NCI-H1417 treated with DMSO at 0.1 percent for 48 hours (cell line): Measurements from ENCODE around the gene MAL.

Experiments
- DNase-seq: peaks from one replicate; lab custom pipeline; 2025; lab: John Stamatoyannopoulos, UW

The MAL gene

GRCh38 chr2:95048825-95049682, 23.5 kb downstream of the MAL start:
- DNase-seq: no peak

- DNase-seq: no peak
Measured at GRCh38 chr2:95049683-95049955, 24.1 kb downstream of the MAL start.

- DNase-seq: no peak
Measured at GRCh38 chr2:95049961-95050360, 24.5 kb downstream of the MAL start.

- no peak for DNase-seq
Measured at GRCh38 chr2:95050385-95051300, 25.1 kb downstream of the MAL start.

GRCh38 chr2:95051626-95052025, 26.1 kb downstream of the MAL start:
- no peak for DNase-seq

GRCh38 chr2:95052307-95052706, 26.8 kb downstream of the MAL start:
- no peak for DNase-seq

GRCh38 chr2:95052804-95053479, 27.4 kb downstream of the MAL start:
- no peak for DNase-seq

- DNase-seq: no peak
Measured at GRCh38 chr2:95053543-95053942, 28.0 kb downstream of the MAL start.

- no peak for DNase-seq
Measured at GRCh38 chr2:95054016-95054415, 28.5 kb downstream of the MAL start.

GRCh38 chr2:95055262-95055661, 29.8 kb downstream of the MAL start:
- no peak for DNase-seq

GRCh38 chr2:95056044-95056443, 30.5 kb downstream of the MAL start:
- DNase-seq: no peak

GRCh38 chr2:95056461-95057459, 31.3 kb downstream of the MAL start:
- no peak for DNase-seq

GRCh38 chr2:95057535-95058370, 32.2 kb downstream of the MAL start:
- DNase-seq: no peak

- DNase-seq: no peak
Measured at GRCh38 chr2:95058466-95058988, 33.0 kb downstream of the MAL start.

- DNase-seq: no peak
Measured at GRCh38 chr2:95058989-95059641, 33.6 kb downstream of the MAL start.

GRCh38 chr2:95059656-95060370, 34.3 kb downstream of the MAL start:
- DNase-seq: no peak

- no peak for DNase-seq
Measured at GRCh38 chr2:95060446-95061118, 35.1 kb downstream of the MAL start.

- DNase-seq: no peak
Measured at GRCh38 chr2:95061119-95061512, 35.6 kb downstream of the MAL start.
